Activated CD4-positive, alpha-beta memory T cell treated with anti-CD3 and anti-CD28 coated beads for 36 hours (primary cell): ENCODE data around the gene CUEDC1. TPM values are rescaled to one million over a fixed set of nuclear protein-coding genes. Genes with fewer than 3 reads are reported as not detected.
A peak's percentile ranks its signal among the peaks of the same experiment; 100 is the strongest.

Experiments
- CTCF ChIA-PET: fragments of 350-600 bp; sonication (Branson Sonifier 250); formaldehyde crosslinking; loops from one replicate; lab custom pipeline; 2021; ENCODE audit warnings: antibody characterized with exemption, inconsistent platforms; lab: Charles Lee
- POLR2A ChIA-PET: fragments of 350-600 bp; sonication (Branson Sonifier 250); formaldehyde crosslinking; loops from one replicate; lab custom pipeline; 2021; ENCODE audit warnings: antibody characterized with exemption; lab: Charles Lee
- DNase-seq: peaks from one replicate; pipeline ENCODE4 v3.0.0-alpha.2; 2020
- H3K27ac Mint-ChIP-seq: one replicate; pipeline ENCODE4 v1.8.0; 2021; ENCODE audit warnings: mixed read lengths
- H3K27me3 Mint-ChIP-seq: one replicate; pipeline ENCODE4 v1.8.0; 2021; ENCODE audit warnings: mixed read lengths
- H3K36me3 Mint-ChIP-seq: one replicate; pipeline ENCODE4 v1.8.0; 2021; ENCODE audit warnings: mixed read lengths
- H3K4me1 Mint-ChIP-seq: one replicate; pipeline ENCODE4 v1.8.0; 2021; ENCODE audit warnings: low read depth, mixed read lengths
- H3K4me3 Mint-ChIP-seq: one replicate; pipeline ENCODE4 v1.8.0; 2021; ENCODE audit warnings: mild to moderate bottlenecking, mixed read lengths
- H3K9me3 Mint-ChIP-seq: one replicate; pipeline ENCODE4 v1.8.0; 2021; ENCODE audit warnings: mixed read lengths
- intact Hi-C: fragments of 100-400 bp; cut with micrococcal nuclease; formaldehyde crosslinking; loops from one replicate; pipeline ENCODE4 v1.15.1; 2023
- total RNA-seq, 2 experiments: library from RNA; stranded (reverse); gene quantifications; one replicate each; pipeline ENCODE4 v1.2.3, GENCODE V29; 2021

The CUEDC1 gene
- total RNA-seq, 2 experiments from 2014 or later = 0.29 to 0.36 TPM

DNA sequence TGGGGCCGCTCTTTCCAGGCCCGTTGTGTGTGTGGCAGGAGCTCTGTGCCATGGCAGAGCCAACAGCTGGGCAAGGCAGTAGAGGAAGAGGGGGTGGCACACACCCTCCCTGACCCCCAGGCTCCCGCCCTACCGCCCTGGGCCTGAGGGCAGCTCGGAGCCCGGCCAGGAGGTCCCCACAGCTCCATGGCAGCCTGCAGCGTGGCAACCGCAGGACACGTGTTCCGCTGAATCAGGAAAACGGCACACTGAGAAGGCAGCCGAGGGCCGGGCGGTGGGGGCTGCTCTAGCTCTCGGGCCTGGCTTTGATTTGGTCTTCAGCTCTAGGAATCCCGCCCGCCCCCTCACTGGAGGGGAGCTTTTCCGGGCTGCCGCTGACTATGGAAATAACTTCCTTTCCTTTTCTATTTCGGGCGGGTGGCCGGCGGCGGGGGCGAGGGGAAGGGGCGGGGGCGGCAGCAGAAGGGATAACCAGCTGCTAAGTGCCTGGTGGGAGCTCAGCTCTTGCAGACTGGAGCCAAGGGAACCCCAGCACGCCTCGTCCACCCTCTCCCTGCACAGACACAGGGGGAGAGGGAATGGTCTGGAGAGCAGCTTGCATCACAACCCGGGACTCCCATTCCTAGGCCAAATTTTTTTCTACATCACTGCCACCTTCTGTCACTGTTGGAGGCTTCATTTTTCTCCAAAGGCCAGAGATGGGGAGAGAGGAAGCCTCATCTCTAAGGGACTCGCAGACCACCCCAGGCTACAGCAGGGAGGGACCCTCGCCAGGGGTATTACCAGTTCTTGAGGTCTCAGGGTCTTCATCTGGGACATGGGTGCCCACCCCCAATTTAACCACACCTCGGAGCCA lies 80.5 kb downstream of the CUEDC1 start:
- Mint-ChIP-seq H3K4me3 (no peak overlapping the region), H3K27me3 (peaks cover 26% of the 10 kb centered on the region), H3K9me3 (no peaks in the 10 kb centered on the region), H3K4me1 (peaks cover 24% of the 10 kb centered on the region), H3K36me3 (no peaks in the 10 kb centered on the region), H3K27ac (no peak overlapping the region)
- intact Hi-C loops = no loop called here
- ChIA-PET CTCF (interaction anchor here (0.8 to 1.8 kb wide), 5 partner anchors 15 to 125 kb away, joined by 3 to 8 read pairs (median 4); no protein-coding TSS in a partner anchor), POLR2A (interaction anchor here (1.3 kb wide), 2 partner anchors 24 to 124 kb away, joined by 3 read pairs; no protein-coding TSS in a partner anchor)
- peak; percentile 54 for DNase-seq

GRCh38 chr17:57874058-57874419 lies 81.2 kb downstream of the CUEDC1 start:
- no peaks in the 10 kb centered on the region for H3K9me3 Mint-ChIP-seq
- peaks cover 26% of the 10 kb centered on the region for H3K27me3 Mint-ChIP-seq
- no peak overlapping the region for H3K27ac Mint-ChIP-seq
- POLR2A ChIA-PET = interaction anchor here (1.3 kb wide), 2 partner anchors 23 to 124 kb away, joined by 3 read pairs; no protein-coding TSS in a partner anchor
- H3K4me3 Mint-ChIP-seq = no peak overlapping the region
- intact Hi-C loops = no loop called here
- H3K36me3 Mint-ChIP-seq = no peaks in the 10 kb centered on the region
- CTCF ChIA-PET = interaction anchor here (1.1 to 1.8 kb wide), 3 partner anchors 18 to 121 kb away, joined by 3 to 8 read pairs (median 6); no protein-coding TSS in a partner anchor
- peaks cover 18% of the 10 kb centered on the region for H3K4me1 Mint-ChIP-seq
- DNase-seq = no peak

DNA sequence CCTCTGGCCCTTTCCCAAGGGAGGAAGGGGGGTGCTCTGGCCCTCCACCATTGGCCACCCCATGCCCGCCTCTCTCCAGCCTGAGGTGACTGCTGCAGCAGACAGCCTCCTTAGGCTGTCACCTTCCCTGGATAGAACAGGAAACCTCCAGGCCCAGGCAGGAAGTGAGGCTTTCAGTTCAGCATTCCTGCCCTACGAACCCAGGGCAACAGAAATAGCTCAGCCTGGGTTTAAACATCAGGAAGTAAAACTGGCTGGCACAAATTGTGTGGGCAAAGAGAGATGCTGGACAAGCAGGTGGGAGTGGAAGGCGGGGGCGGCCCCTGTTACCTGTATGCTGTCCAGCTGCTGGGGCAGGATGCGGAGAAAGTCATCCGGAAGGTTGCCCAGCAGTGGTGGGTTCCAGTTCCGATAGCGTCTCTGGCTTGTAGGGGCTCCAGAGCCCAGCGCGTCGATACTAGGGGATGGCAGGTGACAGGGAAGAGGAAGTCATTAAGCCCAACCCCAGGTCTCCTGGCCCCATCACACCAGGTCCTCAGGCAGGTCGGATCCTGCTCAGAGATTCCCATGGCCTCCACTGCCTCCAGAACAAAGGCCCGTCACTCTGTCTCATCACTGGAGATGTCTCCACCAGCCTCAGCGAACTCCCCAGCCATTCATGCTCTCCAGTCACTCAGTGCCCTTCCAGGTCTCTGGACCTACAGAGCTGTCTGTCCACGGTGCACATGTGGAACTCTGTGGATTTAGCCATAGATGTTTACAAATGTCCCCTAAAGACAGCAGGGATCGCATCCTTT lies 81.8 kb downstream of the CUEDC1 start:
- Mint-ChIP-seq H3K27ac (no peak overlapping the region), H3K4me1 (peaks cover 14% of the 10 kb centered on the region), H3K4me3 (no peak overlapping the region), H3K27me3 (peaks cover 26% of the 10 kb centered on the region), H3K9me3 (no peaks in the 10 kb centered on the region), H3K36me3 (no peaks in the 10 kb centered on the region)
- no peak for DNase-seq
- POLR2A ChIA-PET = interaction anchor here (1.3 kb wide), 1 partner anchor 23 kb away, joined by 3 read pairs; no protein-coding TSS in a partner anchor
- CTCF ChIA-PET = no interaction called here
- intact Hi-C loops = no loop called here

DNA sequence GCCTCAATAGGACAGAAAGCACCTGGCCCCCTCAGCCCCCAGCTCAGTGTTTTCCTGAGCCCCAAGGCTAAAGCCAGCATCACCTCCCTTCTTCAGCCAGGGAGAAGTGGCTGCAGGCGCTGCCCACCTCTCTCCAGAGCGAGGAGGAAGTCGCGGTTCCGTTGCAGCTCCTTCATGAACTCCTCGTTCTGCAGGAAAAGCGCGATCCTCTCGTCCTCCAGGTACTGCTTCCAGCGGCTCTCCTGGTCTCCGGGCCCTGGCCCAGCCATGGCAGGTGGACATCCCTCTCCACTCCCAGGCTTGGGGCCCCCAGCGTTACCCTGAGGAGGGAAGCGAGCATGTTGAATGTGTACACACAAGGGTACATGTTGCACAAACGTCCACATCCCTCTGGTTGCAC lies 82.7 kb downstream of the CUEDC1 start:
- Mint-ChIP-seq H3K4me1 (peaks cover 13% of the 10 kb centered on the region), H3K4me3 (no peak overlapping the region), H3K27ac (no peak overlapping the region), H3K36me3 (no peaks in the 10 kb centered on the region), H3K9me3 (no peaks in the 10 kb centered on the region), H3K27me3 (peaks cover 23% of the 10 kb centered on the region)
- ChIA-PET CTCF (interaction anchor here (1.1 kb wide), 1 partner anchor 13 kb away, joined by 5 read pairs; no protein-coding TSS in a partner anchor), POLR2A (no interaction called here)
- intact Hi-C loops = no loop called here
- no peak for DNase-seq

DNA sequence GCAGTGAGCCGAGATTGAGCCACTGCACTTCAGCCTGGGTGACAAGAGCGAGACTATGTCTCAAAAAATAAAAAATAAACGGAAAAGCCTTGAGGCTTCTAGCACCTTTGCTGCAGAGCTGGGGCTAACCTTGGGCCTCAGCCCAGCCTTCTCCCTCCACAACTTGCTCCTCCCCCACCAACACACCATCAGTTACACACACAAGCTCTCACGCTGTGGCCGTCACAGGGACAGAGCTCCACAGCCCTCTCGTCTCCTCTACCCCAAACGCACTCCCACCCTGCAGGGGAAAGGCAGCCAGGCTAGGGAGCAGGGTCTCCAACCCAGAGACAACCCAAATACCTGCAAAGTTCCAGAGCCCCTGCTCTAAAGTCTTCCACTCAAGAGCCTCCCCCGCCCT lies 83.3 kb downstream of the CUEDC1 start:
- ChIA-PET POLR2A (no interaction called here), CTCF (interaction anchor here (1.1 kb wide), 1 partner anchor 12 kb away, joined by 5 read pairs; no protein-coding TSS in a partner anchor)
- Mint-ChIP-seq H3K4me3 (no peak overlapping the region), H3K36me3 (no peaks in the 10 kb centered on the region), H3K9me3 (no peaks in the 10 kb centered on the region), H3K4me1 (peaks cover 14% of the 10 kb centered on the region), H3K27me3 (peaks cover 23% of the 10 kb centered on the region), H3K27ac (no peak overlapping the region)
- DNase-seq = no peak
- intact Hi-C loops = no loop called here

DNA sequence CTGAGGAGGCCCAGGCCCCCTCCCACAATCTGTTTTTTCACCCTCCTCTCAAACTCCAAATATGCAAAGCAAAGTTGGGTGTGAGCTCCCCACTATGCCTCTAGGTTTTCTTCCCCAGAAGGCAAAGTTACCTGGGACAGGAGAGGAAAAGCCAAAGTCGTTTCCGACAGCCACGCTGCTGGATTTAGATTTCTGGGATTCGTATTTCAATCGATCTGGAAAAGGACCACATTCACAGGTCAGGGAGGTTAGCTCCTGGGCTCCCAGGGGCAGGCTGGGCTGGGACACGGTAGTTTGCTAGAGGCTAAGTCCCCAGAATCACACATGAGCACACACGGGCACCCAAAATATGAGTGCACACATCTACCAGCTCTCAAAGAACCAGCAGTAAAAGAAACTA lies 84.1 kb downstream of the CUEDC1 start:
- H3K4me1 Mint-ChIP-seq = peaks cover 14% of the 10 kb centered on the region
- intact Hi-C loops = no loop called here
- H3K9me3 Mint-ChIP-seq = no peaks in the 10 kb centered on the region
- ChIA-PET POLR2A (no interaction called here), CTCF (interaction anchor here (0.8 to 2.7 kb wide), 2 partner anchors 11 to 12 kb away, joined by 3 to 12 read pairs; no protein-coding TSS in a partner anchor)
- H3K4me3 Mint-ChIP-seq = no peak overlapping the region
- H3K36me3 Mint-ChIP-seq = no peaks in the 10 kb centered on the region
- H3K27me3 Mint-ChIP-seq = peaks cover 22% of the 10 kb centered on the region
- H3K27ac Mint-ChIP-seq = no peak overlapping the region
- DNase-seq = no peak

DNA sequence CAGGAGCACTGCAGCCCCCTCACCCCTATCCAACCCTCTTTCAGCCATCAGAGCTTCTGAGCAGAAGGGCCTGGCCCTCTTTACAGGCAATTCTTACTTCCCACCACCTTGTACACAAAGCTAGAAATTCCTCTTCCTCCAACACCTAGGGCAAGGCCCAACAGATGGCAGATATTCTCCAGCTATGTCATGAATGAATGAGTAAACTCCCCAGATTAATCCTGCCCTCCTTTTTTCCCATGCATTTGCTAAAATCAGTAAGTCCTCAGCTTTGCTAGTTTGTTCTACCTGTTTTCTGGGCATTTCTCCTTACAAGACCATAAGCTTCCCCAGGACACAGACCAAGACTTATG lies 85.0 kb downstream of the CUEDC1 start:
- H3K36me3 Mint-ChIP-seq = no peaks in the 10 kb centered on the region
- H3K9me3 Mint-ChIP-seq = no peaks in the 10 kb centered on the region
- DNase-seq = no peak
- no peak overlapping the region for H3K27ac Mint-ChIP-seq
- H3K4me3 Mint-ChIP-seq = no peak overlapping the region
- POLR2A ChIA-PET = interaction anchor here (1.3 kb wide), 1 partner anchor 11 kb away, joined by 8 read pairs; no protein-coding TSS in a partner anchor
- intact Hi-C loops = no loop called here
- peaks cover 18% of the 10 kb centered on the region for H3K27me3 Mint-ChIP-seq
- H3K4me1 Mint-ChIP-seq = peaks cover 14% of the 10 kb centered on the region
- CTCF ChIA-PET = interaction anchor here (0.8 to 2.7 kb wide), 5 partner anchors 9 to 129 kb away, joined by 3 to 12 read pairs (median 4); no protein-coding TSS in a partner anchor

DNA sequence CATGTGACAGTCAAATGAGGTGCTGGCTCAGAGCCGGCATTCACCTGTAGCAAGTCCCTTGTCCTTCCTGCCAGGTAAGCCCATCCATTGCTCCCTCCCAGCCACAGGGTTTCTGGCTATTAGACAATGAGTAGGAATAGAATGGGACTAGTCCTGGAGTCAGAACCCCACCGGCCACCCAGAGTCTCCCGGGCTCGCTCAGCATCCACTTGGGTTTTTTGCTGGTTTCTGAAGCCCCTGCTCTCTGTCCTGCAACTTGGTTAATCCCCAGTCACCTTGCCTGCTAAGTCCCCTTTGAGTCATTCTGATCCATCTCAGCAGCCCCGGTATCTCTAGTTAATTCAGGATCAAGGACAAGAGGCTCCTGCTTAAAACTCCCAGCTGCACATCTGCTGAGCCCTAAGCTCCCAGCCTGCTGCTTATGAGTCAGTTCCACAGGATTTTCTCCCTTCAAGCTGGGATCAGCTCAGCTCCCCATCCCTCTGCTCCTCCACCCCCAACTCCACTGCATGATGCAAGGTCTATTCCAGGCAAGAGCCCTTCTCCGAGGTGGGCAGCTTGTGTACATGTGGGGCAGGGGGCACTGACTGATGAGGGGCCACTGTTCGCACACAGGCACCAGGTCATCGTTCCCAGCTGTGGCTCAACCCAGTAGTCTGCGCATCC lies 85.5 kb downstream of the CUEDC1 start:
- POLR2A ChIA-PET = interaction anchor here (1.3 kb wide), 1 partner anchor 10 kb away, joined by 8 read pairs; no protein-coding TSS in a partner anchor
- no peak overlapping the region for H3K27ac Mint-ChIP-seq
- H3K4me1 Mint-ChIP-seq = peaks cover 13% of the 10 kb centered on the region
- intact Hi-C loops = no loop called here
- no peaks in the 10 kb centered on the region for H3K9me3 Mint-ChIP-seq
- H3K4me3 Mint-ChIP-seq = no peak overlapping the region
- peaks cover 18% of the 10 kb centered on the region for H3K27me3 Mint-ChIP-seq
- CTCF ChIA-PET = interaction anchor here (0.8 to 2.7 kb wide), 6 partner anchors 8 to 130 kb away, joined by 3 to 12 read pairs (median 4); no protein-coding TSS in a partner anchor
- DNase-seq = no peak
- H3K36me3 Mint-ChIP-seq = no peaks in the 10 kb centered on the region

GRCh38 chr17:57868910-57869616 lies 86.1 kb downstream of the CUEDC1 start:
- Mint-ChIP-seq H3K9me3 (no peaks in the 10 kb centered on the region), H3K27me3 (peaks cover 15% of the 10 kb centered on the region), H3K27ac (no peak overlapping the region), H3K4me1 (peaks cover 10% of the 10 kb centered on the region), H3K36me3 (no peaks in the 10 kb centered on the region), H3K4me3 (no peak overlapping the region)
- ChIA-PET POLR2A (interaction anchor here (1.3 kb wide), 1 partner anchor 9 kb away, joined by 8 read pairs; no protein-coding TSS in a partner anchor), CTCF (interaction anchor here (0.8 to 2.7 kb wide), 5 partner anchors 10 to 130 kb away, joined by 3 to 12 read pairs (median 3); no protein-coding TSS in a partner anchor)
- no peak for DNase-seq
- intact Hi-C loops = no loop called here

- Mint-ChIP-seq H3K4me1 (peaks cover 7% of the 10 kb centered on the region), H3K27me3 (peaks cover 8% of the 10 kb centered on the region), H3K36me3 (no peaks in the 10 kb centered on the region), H3K9me3 (no peaks in the 10 kb centered on the region), H3K27ac (no peak overlapping the region), H3K4me3 (no peak overlapping the region)
- CTCF ChIA-PET = interaction anchor here (0.6 to 2.7 kb wide), 7 partner anchors 9 to 244 kb away, joined by 3 to 15 read pairs (median 3); no protein-coding TSS in a partner anchor
- intact Hi-C loops = no loop called here
- peak; percentile 50 for DNase-seq
- POLR2A ChIA-PET = no interaction called here
These were observed 87.0 kb downstream of the CUEDC1 start for GRCh38 chr17:57868007-57868909.
